HL-60/S4 (cell line): ENCODE measurements around the gene SERAC1.
"Not testable (repeated sequence)": the region's sequence is repeated elsewhere in the genome, so short reads cannot be mapped to it uniquely, and the experiment has no call there.

ENCODE experiments used
- in situ Hi-C: fragments of 300-500 bp; cut with MboI; formaldehyde crosslinking; loops from 2 replicates; pipeline ENCODE4 v1.14.3; 2022; ENCODE audit warnings: low sequenced_read_pairs

The SERAC1 gene

DNA sequence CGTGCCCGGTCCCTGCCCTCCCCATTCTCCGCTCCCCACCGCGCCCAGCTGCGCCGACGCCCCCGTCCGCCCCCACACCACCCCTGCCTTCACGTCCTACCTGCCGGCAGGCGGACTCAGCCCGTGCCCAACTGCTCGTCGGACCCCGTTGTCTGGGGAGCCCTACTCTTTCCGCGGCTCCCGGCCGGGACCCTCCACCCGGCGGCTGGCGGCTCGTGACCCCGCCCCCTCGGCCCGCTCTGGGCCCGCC lies at the start of gene SERAC1:
Gene SERAC1 (minus strand): TSS at position 223 of the 250 bp plus-strand sequence. CDS start 9,899 bp downstream, outside the sequence.
- in situ Hi-C loops: no loop called here

DNA sequence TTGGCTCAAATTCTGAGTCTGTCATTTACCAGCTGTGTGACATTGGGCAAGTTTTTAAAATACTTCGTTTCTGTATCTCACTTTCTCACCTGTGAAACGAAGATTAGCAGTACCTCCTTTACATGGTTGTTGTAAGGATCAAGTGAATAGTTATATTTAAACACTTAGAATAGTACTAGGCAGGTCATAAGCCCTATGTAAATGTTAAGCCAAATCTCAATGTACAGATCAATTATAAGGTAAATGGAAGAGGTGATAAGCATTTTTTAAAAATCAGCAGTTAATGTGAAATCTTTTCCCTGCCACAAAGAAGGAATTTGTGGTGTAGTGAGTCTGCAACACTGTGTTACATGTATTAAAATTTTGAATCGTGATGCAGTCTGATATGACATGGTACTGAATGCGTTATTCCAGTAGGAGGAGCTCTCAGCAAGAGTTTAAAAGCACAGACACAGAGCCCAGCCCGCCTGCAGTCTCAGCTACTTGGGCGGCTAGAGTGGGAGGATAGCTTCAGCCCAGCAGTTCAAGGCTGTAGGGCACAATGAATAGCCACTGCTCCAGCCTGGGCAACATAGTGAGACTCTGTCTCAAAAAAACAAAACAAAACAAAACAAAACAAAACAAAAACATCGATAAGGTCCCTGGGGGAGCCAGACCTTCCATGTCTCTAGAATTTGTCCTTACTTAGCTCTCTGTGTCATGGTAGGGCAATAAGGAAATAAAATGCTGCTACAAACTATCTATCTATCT lies 46.0 kb upstream of the SERAC1 start:
- in situ Hi-C loops: loop anchor here (25.0 kb wide), 2 partner anchors 773 to 898 kb away; no protein-coding TSS in a partner anchor

DNA sequence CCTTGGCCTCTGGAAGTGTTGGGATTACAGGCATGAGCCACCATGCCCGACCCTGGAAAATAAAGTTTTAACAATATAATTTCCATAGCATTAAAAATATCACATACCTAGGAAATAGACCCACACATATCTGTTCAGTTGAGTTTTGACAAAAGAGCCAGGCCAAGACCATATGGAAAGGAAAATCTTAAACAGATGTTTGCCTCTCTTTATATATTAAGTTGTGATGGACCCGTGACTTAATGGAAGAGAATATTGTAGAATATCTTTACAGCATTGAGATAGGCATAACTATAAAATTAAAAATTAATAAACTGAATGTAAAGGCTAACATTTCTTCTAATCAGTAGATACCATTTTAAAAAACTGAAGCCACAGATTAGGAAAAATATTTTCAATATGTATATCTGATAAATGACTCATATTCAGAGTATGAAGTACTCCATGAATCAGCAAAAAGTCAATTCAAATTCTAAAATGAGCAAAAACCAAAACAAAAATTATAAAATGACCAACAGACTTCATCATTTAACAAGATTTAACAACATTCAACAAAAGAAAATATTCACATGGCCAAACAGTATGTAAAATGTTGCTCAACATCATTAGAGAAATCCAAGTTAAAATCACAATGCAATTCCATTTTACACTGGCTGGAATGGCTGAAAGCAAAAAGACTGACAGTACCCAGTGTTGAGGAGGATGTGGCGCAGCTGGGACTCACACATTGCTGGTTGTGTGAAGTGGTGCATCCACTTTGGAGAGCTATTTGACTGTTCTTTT lies 43.4 kb upstream of the SERAC1 start:
- in situ Hi-C loops: loop anchor here (25.0 kb wide), 2 partner anchors 776 to 901 kb away; no protein-coding TSS in a partner anchor

DNA sequence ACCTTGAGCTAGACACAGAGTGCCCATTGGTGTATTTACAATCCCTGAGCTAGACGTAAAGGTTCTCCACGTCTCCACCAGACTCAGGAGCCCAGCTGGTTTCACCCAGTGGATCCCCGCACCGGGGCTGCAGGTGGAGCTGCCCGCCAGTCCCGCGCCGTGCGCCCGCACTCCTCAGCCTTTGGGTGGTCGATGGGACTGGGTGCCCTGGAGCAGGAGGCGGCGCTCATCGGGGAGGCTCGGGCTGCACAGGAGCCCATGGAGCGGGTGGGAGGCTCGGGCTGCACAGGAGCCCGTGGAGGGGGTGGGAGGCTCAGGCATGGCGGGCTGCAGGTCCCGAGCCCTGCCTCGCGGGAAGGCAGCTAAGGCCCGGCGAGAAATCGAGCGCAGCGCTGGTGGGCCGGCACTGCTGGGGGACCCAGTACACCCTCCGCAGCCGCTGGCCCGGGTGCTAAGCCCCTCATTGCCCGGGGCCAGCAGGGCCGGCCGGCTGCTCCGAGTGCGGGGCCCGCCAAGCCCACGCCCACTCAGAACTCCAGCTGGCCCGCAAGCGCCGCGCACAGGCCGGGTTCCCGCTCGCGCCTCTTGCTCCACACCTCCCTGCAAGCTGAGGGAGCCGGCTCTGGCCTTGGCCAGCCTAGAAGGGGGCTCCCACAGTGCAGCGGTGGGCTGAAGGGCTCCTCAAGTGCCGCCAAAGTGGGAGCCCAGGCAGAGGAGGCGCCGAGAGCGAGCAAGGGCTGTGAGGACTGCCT lies 41.7 kb upstream of the SERAC1 start:
- in situ Hi-C loops: loop anchor here (25.0 kb wide), 2 partner anchors 778 to 903 kb away; no protein-coding TSS in a partner anchor

DNA sequence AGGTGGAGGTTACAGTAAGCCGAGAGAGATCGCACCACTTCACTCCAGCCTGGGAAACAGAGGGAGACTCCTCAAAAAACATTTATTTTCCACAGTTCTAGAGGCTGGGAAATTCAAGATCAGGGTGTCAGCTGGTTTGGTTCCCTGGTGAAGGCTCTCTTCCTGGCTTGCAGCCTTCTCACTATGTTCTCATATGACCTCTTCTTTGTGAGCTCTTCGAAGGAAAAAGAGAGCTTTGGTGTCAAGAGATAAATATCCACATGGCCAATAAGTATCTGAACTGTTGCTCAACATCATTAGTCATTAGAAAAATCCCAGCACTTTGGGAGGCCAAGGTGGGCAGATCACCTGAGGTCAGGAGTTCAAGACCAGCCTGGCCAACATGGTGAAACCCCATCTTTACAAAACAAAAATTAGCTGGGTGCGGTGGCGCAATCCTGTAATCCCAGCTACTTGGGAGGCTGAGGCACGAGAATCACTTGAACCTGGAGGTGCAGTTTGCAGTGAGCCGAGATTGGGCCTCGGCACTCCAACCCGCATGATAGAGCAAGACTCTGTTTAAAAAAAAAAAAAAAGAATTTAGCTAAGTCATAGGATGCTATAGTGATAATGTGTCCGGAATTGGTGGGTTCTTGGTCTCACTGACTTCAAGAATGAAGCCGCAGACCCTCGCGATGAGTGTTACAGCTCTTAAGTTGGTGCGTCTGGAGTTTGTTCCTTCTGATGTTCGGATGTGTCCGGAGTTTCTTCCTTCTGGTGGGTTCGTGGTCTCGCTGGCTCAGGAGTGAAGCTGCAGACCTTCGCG lies 40.4 kb upstream of the SERAC1 start:
- in situ Hi-C loops: loop anchor here (25.0 kb wide), 2 partner anchors 779 to 904 kb away; no protein-coding TSS in a partner anchor

DNA sequence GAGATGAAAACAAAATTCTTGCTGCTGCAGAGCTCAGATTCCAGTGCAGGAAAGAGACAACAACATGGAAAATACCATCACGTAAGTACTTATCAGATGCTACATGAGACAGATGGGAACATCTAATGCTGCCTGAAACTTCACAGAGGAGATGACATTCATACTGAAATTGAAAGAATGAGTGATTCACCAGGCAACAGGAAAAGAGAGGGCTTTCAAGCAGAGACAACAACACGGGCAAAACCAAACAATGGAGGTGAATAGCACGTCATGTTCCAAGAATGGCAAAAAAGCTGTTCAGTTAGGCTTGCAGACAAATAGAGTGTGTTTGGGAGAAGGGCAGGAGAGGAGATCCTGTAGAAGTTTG lies 39.3 kb upstream of the SERAC1 start:
- in situ Hi-C loops: loop anchor here (25.0 kb wide), 2 partner anchors 780 to 905 kb away; no protein-coding TSS in a partner anchor

DNA sequence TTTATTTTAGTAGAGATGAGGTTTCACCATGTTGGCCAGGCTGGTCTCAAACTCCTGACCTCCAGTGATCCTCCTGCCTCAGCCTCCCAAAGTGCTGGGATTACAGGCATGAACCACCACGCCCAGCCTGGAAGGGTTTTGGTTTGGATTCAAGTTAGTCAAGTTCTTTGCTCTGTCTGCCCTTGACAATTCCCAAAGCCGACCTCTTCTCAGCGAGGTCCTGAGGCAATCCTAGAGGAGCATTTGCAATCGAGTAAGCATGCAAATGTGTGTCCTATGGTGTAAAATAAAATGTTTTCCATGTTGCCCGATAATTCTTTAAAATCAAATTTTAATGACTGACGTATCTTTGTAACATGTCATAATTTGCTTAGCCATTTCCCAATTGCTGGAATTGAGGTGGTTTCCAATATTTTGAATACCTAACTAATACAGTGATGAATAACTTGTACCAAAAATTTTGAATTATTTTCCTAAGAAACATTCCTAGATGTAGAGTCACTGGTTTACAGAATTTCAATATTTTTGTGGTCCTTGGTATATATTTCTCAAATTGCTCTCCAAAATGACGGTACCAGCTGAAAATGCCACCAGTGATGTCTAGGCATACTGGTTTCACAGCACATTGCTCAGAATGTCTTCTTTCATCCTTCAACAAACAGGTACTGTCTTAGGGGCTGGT lies 38.8 kb upstream of the SERAC1 start:
- in situ Hi-C loops: loop anchor here (25.0 kb wide), 2 partner anchors 780 to 905 kb away; no protein-coding TSS in a partner anchor

DNA sequence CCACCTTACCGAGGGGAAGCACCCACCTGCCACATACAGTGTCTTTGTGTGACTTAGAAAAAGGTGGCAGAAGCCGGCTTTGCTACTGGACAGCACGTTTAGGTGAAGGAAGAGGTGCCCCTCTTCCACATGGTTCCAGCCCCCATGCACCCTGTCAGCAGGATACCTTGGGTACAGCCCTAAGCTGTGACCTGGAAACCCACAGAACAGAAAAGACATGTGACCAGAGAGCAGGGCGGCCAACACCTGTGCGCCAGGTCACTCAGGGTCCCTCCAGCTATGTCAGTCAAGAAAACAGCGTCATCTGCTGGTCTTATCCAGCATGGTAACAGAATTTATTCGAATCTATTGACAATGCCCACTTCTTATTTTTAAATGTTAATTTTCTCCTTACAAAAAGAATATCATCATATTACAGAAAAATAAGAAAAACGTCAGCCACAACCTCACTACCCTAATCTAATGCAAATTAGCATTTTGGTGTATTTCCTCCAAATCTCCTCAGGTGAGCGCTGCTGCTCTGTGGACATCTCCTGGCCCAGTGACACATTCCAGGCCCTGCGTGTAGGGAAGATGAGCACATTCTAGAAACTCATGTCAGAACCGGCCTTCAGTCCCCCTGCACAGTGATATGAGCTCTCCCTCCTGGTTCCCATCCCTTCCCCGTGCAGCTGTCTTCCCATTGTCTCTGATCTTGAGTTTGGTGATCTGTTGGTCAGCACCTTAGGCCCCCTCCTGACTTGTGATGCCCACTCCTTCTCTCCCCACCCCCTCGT lies 37.3 kb upstream of the SERAC1 start:
- in situ Hi-C loops: loop anchor here (25.0 kb wide), 2 partner anchors 782 to 907 kb away; no protein-coding TSS in a partner anchor

DNA sequence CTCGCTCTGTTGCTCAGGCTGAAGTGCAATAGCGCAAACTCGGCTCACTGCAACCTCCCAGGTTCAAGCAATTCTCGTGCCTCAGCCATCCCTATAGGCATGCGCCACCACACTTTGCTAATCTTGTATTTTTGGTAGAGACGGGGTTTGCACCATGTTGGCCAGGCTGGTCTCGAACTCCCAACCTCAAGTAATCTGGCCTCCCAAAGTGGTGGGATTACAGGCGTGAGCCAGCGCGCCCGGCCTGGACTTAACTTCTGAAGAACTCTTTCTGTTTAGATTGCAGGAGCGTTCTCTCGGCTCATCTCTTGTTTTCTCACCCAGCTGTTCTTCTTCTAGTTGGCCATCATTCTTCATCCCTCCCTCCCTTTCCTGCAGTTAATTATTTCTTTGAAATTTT lies 30.4 kb upstream of the SERAC1 start:
- in situ Hi-C loops: no loop called here

DNA sequence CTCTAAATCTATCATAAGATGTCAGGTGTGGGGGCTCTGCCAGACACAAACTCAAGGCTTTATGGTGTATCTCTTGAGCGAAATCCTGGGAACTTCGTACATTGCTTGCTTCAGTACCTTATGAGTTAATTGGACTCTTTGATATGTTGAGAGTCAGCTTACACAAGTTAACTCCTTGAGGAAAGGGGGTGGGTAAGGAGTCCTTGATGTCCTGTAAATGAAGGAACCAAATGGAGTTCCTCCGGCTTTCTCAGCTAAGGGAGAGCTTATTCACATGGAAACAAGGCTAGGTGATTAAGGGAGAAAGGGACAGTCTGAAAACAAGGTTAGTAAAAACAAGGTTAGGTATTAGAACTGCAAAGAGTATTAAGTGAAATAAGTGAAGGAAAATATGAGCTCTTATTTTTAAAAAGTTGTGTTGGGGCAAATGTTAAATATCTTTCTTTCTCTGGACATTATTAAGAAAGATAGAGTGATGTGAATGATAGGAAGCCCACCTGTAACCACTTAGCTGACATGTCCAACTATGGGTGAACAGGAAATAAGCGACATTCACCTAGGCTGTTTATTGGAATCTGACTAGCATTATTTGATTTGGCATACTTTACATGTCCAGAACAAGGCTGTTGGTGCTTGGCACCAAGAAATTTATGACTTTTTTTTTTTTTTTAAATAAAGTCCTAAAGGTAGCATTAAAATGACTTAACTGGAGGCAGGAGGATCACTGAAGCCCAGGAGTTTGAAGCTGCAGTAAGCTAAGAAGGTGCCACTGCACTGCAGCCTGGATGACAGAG lies 26.6 kb upstream of the SERAC1 start:
- in situ Hi-C loops: no loop called here

DNA sequence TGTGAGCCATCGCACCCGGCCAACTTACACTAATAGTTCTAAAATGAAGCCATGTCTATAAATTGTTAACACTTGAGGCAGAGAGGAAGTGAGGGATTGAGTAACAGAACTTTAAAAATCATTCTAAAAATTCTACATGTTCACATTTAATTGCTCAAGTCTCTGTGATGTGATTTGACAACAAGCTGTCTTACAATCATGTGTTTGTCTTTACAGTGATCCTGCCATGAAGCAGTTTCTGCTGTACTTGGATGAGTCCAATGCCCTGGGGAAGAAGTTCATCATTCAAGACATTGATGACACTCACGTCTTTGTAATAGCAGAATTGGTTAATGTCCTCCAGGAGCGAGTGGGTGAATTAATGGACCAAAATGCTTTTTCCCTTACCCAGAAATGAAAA lies 23.7 kb upstream of the SERAC1 start:
- in situ Hi-C loops: no loop called here

DNA sequence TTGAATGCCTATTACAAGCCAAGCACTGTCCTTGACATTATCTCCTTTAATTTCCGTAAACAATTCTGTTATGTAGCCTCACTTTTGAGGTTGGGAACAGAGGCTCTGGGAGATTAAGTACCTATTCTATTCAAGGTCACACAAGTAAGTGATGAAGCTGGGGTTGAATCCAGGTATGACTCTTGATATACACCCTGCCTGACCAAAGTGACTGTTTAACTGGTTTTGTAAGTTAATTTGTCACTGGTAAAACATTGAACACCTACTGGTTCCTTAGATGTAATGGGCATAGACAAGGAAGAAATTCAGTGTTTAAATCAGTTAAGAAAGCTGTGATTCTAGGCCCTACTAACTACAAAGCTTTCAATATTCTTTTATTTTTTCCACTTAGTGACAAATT lies 23.0 kb upstream of the SERAC1 start:
- in situ Hi-C loops: no loop called here

DNA sequence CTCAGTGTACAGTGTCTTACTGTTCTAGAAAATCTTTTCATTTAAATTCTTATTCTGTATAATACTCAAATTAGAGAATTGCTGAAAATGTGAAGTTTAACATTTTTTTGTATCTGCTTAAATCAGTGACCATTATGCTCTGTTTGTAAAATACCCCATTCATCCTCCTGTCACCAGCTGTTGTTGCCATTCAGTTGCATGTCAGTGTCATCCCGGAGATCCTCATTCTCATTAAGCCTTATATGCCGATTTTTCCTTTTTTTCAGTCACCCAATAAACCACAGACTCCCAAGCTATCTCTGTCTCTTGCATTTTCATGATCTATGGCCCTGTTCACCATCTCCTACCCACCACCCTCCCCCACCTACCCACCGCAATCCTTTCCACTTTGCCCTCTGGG lies 20.5 kb upstream of the SERAC1 start:
- in situ Hi-C loops: no loop called here

DNA sequence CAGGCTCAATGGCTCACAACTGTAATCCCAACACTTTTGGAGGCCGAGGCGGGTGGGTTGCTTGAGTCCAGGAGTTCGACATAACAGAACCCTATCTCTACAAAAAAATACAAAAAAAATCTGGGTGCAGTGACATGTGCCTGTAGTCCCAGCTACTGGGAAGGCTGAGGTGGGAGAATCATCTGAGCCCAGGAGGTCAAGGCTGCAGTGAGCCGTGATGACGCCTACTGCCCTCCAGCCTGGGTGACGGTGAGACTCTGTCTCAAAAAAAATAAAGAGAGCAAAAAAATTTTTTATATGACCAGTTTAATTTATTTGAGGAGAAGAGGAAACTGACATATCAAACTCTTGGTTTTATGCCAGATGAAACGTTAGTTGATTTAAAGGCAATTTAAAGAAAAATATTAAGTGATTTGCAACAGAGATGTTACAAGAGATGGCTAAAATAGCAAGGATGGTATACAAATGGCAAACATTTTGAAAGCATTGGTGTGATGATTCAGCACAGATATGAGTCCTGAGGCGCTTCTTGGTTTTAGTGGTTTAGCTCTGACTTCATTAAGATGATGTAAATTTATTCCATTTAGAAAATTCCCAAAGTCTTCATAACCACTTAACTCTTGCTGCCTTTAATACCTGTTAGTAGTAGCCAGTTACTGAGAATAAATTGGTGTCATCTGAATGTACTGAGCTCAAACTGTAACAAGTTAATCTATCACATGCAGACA lies 17.8 kb upstream of the SERAC1 start:
- in situ Hi-C loops: no loop called here

DNA sequence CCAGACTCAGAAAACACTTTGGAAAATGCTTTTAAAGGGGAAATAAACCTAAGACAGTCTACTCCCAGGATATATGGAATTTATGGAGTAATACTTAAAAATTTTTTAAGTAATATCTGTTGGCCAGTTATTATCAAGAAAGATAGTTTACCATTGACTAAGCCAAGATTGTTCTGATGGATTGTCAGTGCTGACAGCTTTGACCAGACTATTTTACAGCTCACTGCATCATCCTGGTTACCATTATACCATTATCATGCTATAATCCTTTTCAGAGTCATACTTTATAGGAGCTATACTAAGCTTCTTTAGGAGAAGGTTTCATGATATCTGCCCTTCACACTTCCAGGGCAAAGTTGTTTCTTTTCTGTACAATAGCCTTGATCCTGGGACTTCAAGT lies 16.5 kb upstream of the SERAC1 start:
- in situ Hi-C loops: no loop called here

DNA sequence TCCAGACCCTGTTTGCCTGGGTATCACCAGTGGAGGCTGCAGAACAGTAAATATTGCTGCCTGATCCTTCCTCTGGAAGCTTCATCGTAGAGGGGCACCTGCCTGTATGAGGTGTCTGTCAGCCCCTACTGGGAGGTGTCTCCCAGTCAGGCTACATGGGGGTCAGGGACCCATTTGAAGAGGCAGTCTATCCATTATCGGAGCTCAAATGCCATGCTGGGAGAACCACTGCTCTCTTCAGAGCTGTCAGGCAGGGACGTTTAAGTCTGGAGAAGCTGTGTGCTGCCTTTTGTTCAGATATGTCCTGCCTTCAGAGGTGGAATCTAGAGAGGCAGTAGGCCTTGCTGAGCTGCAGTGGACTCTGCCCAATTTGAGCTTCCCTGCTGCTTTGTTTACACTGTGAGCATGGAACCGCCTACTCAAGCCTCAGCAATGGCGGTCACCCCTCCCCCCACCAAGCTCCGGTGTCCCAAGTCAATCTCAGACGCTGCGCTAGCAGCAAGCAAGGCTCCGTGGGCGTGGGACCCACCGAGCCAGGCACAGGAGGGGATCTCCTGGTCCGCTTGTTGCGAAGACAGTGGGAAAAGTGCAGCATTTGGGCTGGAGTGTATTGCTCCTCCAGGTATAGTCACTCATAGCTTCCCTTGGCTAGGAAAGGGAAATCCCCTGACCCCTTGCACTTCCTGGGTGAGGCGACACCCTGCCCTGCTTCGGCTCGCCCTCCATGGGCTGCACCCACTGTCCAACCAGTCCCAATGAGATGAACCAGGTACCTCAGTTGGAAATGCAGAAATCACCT lies 15.3 kb upstream of the SERAC1 start:
- in situ Hi-C loops: not testable (repeated sequence)

DNA sequence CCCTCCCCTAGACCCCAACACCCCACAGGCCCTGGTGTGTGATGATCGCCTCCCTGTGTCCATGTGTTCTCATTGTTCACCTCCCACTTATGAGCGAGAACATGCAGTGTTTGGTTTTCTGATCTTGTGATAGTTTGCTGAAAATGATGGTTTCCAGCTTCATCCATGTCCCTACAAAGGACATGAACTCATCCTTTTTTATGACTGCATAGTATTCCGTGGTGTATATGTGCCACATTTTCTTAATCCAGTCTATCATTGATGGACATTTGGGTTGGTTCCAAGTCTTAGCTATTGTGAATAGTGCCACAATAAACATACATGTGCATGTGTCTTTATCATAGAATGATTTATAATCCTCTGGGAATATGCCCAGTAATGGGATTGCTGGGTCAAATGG lies 9.7 kb upstream of the SERAC1 start:
- in situ Hi-C loops: not testable (repeated sequence)
